SU-DHL-6 (cell line): Measurements from ENCODE around the gene DNAAF1.

Source experiments
- H2AFZ ChIP-seq: fragments of 200-600 bp; sonication (generic); 2 replicates; pipeline ENCODE4 v1.6.1; 2014; ENCODE audit warnings: low read depth, mild to moderate bottlenecking, moderate library complexity, mixed read lengths, antibody characterized with exemption, low read length; ENCODE audit not compliant: severe bottlenecking
- H3F3A ChIP-seq: fragments of 200-600 bp; shearing (Covaris generic); 2 replicates; pipeline ENCODE4 v1.6.0; 2016; ENCODE audit warnings: antibody characterized with exemption, mild to moderate bottlenecking; ENCODE audit not compliant: insufficient read depth
- H3K27ac ChIP-seq: fragments of 200-600 bp; sonication (generic); 2 replicates; pipeline ENCODE4 v1.5.1; 2016; ENCODE audit warnings: low read depth, mild to moderate bottlenecking, low read length, moderate library complexity, mixed read lengths
- H3K27me3 ChIP-seq: fragments of 200-600 bp; sonication (generic), shearing (Covaris generic); 2 replicates; pipeline ENCODE4 v1.6.0; 2014; ENCODE audit warnings: mild to moderate bottlenecking, low read length
- H3K36me3 ChIP-seq: fragments of 200-600 bp; sonication (generic); 2 replicates; pipeline ENCODE4 v1.6.1; 2014; ENCODE audit warnings: mild to moderate bottlenecking, low read length, mixed read lengths
- H3K4me2 ChIP-seq: fragments of 300-600, 200-600 bp; shearing (Covaris generic), sonication (generic); 2 replicates; pipeline ENCODE4 v1.6.0; 2014; ENCODE audit warnings: low read length, low read depth, mild to moderate bottlenecking; ENCODE audit not compliant: poor library complexity, severe bottlenecking
- H3K4me3 ChIP-seq: fragments of 200-600 bp; sonication (generic); 2 replicates; pipeline ENCODE4 v1.5.1; 2014; ENCODE audit warnings: antibody characterized with exemption, low read length, mild to moderate bottlenecking, mixed read lengths; ENCODE audit not compliant: insufficient read depth, poor library complexity, severe bottlenecking
- H3K79me2 ChIP-seq: fragments of 200-600 bp; sonication (generic); 2 replicates; pipeline ENCODE4 v1.6.1; 2014; ENCODE audit warnings: mild to moderate bottlenecking, low read length, moderate library complexity; ENCODE audit not compliant: insufficient read depth
- H3K9ac ChIP-seq: fragments of 200-600 bp; sonication (generic); 2 replicates; pipeline ENCODE4 v1.7.0; 2014; ENCODE audit warnings: mild to moderate bottlenecking, low read length
- H3K9me2 ChIP-seq: fragments of 200-600 bp; sonication (generic); replicated peaks from 2 replicates; pipeline ENCODE4 v1.6.1; 2014; ENCODE audit warnings: low read length; ENCODE audit not compliant: insufficient read depth
- H3K9me3 ChIP-seq: fragments of 200-600 bp; sonication (generic); 2 replicates; pipeline ENCODE4 v1.6.1; 2014; ENCODE audit warnings: low read length, mixed read lengths; ENCODE audit not compliant: insufficient read depth
- H4K20me1 ChIP-seq: fragments of 200-600 bp; sonication (generic); 2 replicates; pipeline ENCODE4 v1.6.1; 2014; ENCODE audit warnings: low read depth, mild to moderate bottlenecking, antibody characterized with exemption, low read length, moderate library complexity, mixed read lengths
- EZH2phosphoT487 ChIP-seq: fragments of 200-600 bp; sonication (generic), shearing (Covaris generic); conservative IDR thresholded peaks from 2 replicates; pipeline ENCODE4 v1.6.1; 2018; ENCODE audit warnings: mild to moderate bottlenecking, antibody characterized with exemption, low read length, moderate library complexity, mixed read lengths
- TF ChIP-seq, protein P1 (sequence below): fragments of 200-600 bp; sonication (generic); IDR thresholded peaks from one replicate; pipeline ENCODE4 v1.5.1; 2017; ENCODE audit warnings: antibody characterized with exemption, mild to moderate bottlenecking, low read length, moderate library complexity; ENCODE audit not compliant: insufficient read depth, poor library complexity, severe bottlenecking

DNAAF1 gene

GRCh38 chr16:84181144-84181915, 36.2 kb downstream of the DNAAF1 start:
- no peaks in the 10 kb centered on the region for H4K20me1 ChIP-seq

DNA sequence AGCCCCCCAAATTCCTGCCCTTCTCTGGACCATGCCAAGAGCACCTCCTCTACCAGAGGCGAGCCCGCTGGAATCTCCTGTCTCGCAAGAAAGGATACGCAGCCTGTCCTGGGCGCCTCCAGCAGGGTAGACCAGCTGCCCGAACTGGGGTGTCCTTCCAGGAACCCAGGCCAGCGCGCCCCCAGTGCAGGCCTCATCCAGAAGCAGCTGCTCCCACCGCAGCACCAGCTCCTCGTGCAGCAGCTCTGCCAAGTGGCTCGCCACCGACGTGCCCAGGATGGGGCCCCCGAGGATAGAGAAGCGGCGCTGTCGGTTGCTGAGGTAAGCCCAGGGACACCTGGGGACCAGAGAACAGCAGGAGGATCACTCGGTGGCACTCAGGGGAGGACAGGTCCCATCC, 37.0 kb downstream of the DNAAF1 start:
- H3F3A ChIP-seq, result no peaks in the 10 kb centered on the region
- no peak overlapping the region for H3K9ac ChIP-seq
- no peaks in the 10 kb centered on the region for H4K20me1 ChIP-seq
- no peak overlapping the region for H3K4me2 ChIP-seq
- H3K27me3 ChIP-seq, result no peaks in the 10 kb centered on the region
- no peaks in the 10 kb centered on the region for H3K9me2 ChIP-seq
- H2AFZ ChIP-seq, result no peak overlapping the region
- H3K79me2 ChIP-seq, result peaks cover 25% of the 10 kb centered on the region
- no peak overlapping the region for H3K4me3 ChIP-seq
- TF ChIP-seq EZH2phosphoT487, result no peak
- TF ChIP-seq, protein P1, sequence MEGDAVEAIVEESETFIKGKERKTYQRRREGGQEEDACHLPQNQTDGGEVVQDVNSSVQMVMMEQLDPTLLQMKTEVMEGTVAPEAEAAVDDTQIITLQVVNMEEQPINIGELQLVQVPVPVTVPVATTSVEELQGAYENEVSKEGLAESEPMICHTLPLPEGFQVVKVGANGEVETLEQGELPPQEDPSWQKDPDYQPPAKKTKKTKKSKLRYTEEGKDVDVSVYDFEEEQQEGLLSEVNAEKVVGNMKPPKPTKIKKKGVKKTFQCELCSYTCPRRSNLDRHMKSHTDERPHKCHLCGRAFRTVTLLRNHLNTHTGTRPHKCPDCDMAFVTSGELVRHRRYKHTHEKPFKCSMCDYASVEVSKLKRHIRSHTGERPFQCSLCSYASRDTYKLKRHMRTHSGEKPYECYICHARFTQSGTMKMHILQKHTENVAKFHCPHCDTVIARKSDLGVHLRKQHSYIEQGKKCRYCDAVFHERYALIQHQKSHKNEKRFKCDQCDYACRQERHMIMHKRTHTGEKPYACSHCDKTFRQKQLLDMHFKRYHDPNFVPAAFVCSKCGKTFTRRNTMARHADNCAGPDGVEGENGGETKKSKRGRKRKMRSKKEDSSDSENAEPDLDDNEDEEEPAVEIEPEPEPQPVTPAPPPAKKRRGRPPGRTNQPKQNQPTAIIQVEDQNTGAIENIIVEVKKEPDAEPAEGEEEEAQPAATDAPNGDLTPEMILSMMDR, result no peak
- no peak overlapping the region for H3K27ac ChIP-seq
- H3K9me3 ChIP-seq, result no peaks in the 10 kb centered on the region
- H3K36me3 ChIP-seq, result no peaks in the 10 kb centered on the region

More at GRCh38 chr16:84181144-84181915, 36.2 kb downstream of the DNAAF1 start:
- no peaks in the 10 kb centered on the region for H3K27me3 ChIP-seq
- no peak overlapping the region for H3K9ac ChIP-seq
- no peaks in the 10 kb centered on the region for H3K9me3 ChIP-seq
- peaks cover 20% of the 10 kb centered on the region for H3K79me2 ChIP-seq
- H3K27ac ChIP-seq, result no peak overlapping the region
- no peak overlapping the region for H3K4me3 ChIP-seq
- no peaks in the 10 kb centered on the region for H3K9me2 ChIP-seq
- no peak overlapping the region for H3K4me2 ChIP-seq
- no peaks in the 10 kb centered on the region for H3K36me3 ChIP-seq
- no peak overlapping the region for H2AFZ ChIP-seq
- TF ChIP-seq, protein P1, result no peak
- no peak for TF ChIP-seq EZH2phosphoT487
- H3F3A ChIP-seq, result no peaks in the 10 kb centered on the region

DNA sequence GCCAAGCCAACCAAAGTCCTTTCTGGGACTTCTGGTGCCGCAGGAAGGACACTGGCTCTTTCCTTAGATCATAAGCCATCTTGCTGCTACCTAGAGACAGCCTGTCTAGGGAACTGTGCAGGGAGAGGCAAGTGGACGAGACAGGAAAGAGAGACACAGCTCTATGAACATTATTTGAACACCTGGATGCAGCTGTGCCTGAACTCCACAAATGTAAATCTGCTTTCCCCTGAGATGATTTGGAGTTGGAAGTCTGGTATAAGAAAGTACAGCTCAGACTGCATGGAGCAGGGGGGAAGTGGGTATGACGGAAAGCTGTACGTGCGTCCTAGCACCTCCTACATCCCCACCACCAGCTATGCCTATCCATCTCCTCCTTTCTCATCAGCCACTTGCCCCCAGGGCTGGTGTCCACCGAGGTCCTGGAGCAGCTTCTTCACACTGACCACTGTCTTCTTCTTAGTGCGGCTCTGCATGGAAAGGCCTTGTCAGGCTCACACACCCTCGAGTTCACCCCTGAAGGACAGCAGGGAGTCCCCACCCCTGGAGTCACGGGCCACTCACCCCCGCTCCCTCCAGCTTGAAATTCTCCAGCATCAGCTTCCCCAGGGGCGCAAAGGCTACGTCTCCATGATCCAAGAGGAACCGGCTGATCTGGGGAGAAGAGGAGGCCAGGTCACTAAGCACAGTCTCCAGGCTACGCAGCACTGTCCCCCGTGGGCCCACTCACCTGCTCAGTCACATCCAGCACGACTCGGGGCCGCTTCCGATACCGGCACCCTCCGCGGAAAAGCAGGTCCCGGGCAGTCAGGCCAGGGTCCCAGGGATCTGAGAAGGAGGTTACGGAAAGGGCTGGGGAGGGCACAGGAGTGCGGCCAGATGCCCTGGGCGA, 37.8 kb downstream of the DNAAF1 start:
- Histone ChIP-seq H3K27ac (no peak overlapping the region), H3K4me2 (no peak overlapping the region), H3K9me2 (no peaks in the 10 kb centered on the region), H3K79me2 (peaks cover 25% of the 10 kb centered on the region), H3K36me3 (no peaks in the 10 kb centered on the region), H3K4me3 (no peak overlapping the region), H3F3A (no peaks in the 10 kb centered on the region), H2AFZ (no peak overlapping the region), H3K9ac (no peak overlapping the region), H3K27me3 (no peaks in the 10 kb centered on the region), H3K9me3 (no peaks in the 10 kb centered on the region), H4K20me1 (no peaks in the 10 kb centered on the region)
- TF ChIP-seq, protein P1, result no peak
- TF ChIP-seq EZH2phosphoT487, result no peak
